MM.1S (cell line): ENCODE measurements around the gene STRADB.

Source experiments
- EZH2 ChIP-seq: fragments of 300-600 bp; sonication (generic); optimal IDR thresholded peaks from 2 replicates; pipeline ENCODE3; 2017; ENCODE audit warnings: low read depth, mild to moderate bottlenecking, antibody characterized with exemption, low read length, mixed read lengths
- TF ChIP-seq, protein P1 (sequence below): fragments of 300-600 bp; sonication (generic); IDR thresholded peaks from 2 replicates; pipeline ENCODE4 v1.5.1; 2016; ENCODE audit warnings: antibody characterized with exemption, low read length, mixed read lengths

DNA sequence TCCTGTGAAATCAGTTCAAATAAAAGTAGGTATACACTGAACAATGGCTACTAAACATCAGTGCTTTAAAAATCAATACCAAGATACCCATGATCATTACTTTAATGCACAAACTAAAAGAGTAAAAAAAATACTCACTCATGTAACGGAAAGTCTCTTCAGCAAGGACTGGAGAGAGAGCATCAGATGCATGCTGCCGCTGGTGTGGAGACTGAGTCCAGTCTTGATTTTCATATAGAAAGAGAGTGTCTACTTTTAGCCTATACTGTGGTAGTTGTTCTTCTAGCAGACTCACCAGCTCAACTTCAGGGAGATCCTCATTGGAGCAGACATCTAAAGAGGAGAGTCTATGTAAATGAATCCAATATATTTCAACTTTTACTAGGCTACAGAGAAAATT is 44.3 kb upstream of the STRADB start:
- TF ChIP-seq, protein P1, sequence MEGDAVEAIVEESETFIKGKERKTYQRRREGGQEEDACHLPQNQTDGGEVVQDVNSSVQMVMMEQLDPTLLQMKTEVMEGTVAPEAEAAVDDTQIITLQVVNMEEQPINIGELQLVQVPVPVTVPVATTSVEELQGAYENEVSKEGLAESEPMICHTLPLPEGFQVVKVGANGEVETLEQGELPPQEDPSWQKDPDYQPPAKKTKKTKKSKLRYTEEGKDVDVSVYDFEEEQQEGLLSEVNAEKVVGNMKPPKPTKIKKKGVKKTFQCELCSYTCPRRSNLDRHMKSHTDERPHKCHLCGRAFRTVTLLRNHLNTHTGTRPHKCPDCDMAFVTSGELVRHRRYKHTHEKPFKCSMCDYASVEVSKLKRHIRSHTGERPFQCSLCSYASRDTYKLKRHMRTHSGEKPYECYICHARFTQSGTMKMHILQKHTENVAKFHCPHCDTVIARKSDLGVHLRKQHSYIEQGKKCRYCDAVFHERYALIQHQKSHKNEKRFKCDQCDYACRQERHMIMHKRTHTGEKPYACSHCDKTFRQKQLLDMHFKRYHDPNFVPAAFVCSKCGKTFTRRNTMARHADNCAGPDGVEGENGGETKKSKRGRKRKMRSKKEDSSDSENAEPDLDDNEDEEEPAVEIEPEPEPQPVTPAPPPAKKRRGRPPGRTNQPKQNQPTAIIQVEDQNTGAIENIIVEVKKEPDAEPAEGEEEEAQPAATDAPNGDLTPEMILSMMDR = no peak
- no peak for TF ChIP-seq EZH2
